ENCODE results near the gene PJA2.

DNA sequence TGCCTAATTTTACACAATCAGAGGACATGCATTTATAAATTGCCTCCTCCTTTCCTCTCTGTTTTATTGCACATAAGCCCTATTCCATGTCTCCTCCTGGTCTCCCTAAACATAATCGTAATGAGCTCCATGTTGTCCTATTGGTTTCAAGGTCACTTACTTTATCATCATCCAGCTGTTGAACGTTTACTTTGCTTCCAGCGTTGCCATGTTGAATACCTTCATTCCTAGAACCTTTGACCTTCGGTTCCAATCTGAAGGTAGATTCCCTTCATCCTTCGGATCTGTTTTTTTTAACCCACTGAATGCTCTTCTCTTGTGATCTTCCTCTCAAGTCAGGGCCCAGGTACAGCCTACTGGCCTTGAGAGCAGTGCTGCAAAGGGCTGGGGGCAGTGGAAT is 84.3 kb downstream of the PJA2 start:
- TF ChIP-seq MXI1 (conservative IDR thresholded peaks at IDR 0.05; ENCODE audit: poor library complexity, severe bottlenecking) (no peak), POLR2AphosphoS5 (IDR thresholded peaks at IDR 0.05) (no peak), TAF1 (IDR thresholded peaks at IDR 0.05; ENCODE audit: low read depth) (no peak), EP300 (conservative IDR thresholded peaks at IDR 0.05; ENCODE audit: poor library complexity, severe bottlenecking) (no peak)
- TF ChIP-seq, protein P1, sequence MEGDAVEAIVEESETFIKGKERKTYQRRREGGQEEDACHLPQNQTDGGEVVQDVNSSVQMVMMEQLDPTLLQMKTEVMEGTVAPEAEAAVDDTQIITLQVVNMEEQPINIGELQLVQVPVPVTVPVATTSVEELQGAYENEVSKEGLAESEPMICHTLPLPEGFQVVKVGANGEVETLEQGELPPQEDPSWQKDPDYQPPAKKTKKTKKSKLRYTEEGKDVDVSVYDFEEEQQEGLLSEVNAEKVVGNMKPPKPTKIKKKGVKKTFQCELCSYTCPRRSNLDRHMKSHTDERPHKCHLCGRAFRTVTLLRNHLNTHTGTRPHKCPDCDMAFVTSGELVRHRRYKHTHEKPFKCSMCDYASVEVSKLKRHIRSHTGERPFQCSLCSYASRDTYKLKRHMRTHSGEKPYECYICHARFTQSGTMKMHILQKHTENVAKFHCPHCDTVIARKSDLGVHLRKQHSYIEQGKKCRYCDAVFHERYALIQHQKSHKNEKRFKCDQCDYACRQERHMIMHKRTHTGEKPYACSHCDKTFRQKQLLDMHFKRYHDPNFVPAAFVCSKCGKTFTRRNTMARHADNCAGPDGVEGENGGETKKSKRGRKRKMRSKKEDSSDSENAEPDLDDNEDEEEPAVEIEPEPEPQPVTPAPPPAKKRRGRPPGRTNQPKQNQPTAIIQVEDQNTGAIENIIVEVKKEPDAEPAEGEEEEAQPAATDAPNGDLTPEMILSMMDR (IDR thresholded peaks at IDR 0.05; ENCODE audit: poor library complexity, severe bottlenecking), result no peak
- TF ChIP-seq, protein P2, sequence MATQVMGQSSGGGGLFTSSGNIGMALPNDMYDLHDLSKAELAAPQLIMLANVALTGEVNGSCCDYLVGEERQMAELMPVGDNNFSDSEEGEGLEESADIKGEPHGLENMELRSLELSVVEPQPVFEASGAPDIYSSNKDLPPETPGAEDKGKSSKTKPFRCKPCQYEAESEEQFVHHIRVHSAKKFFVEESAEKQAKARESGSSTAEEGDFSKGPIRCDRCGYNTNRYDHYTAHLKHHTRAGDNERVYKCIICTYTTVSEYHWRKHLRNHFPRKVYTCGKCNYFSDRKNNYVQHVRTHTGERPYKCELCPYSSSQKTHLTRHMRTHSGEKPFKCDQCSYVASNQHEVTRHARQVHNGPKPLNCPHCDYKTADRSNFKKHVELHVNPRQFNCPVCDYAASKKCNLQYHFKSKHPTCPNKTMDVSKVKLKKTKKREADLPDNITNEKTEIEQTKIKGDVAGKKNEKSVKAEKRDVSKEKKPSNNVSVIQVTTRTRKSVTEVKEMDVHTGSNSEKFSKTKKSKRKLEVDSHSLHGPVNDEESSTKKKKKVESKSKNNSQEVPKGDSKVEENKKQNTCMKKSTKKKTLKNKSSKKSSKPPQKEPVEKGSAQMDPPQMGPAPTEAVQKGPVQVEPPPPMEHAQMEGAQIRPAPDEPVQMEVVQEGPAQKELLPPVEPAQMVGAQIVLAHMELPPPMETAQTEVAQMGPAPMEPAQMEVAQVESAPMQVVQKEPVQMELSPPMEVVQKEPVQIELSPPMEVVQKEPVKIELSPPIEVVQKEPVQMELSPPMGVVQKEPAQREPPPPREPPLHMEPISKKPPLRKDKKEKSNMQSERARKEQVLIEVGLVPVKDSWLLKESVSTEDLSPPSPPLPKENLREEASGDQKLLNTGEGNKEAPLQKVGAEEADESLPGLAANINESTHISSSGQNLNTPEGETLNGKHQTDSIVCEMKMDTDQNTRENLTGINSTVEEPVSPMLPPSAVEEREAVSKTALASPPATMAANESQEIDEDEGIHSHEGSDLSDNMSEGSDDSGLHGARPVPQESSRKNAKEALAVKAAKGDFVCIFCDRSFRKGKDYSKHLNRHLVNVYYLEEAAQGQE (IDR thresholded peaks at IDR 0.05; ENCODE audit: borderline replicate concordance), result no peak
